ENCODE data around the gene MAN2A2. TPM values are rescaled to one million over a fixed set of nuclear protein-coding genes. Genes with fewer than 3 reads are reported as not detected.

MAN2A2 gene
- total and polyA plus RNA-seq, 2 of the 8 experiments (the other 6 are each of a cell fraction or from before 2014, with no cell fraction given): 23.1 to 29.7 TPM

GRCh38 chr15:90946941-90947576 is 44.0 kb downstream of the MAN2A2 start:
- no peak overlapping the region for H2BK120ac ChIP-seq (replicated peaks; ENCODE audit: low read depth, low read length)
- H3K18ac ChIP-seq (ENCODE audit: extremely low read depth, low read length): no peak overlapping the region
- no peak overlapping the region for H3K4me2 ChIP-seq (ENCODE audit: insufficient read depth in 1 of 2, low read depth in 2 of 2, low read length in 2 of 2)
- H3K56ac ChIP-seq (replicated peaks; ENCODE audit: insufficient read length, low read depth, low read length): no peak overlapping the region
- no peaks in the 10 kb centered on the region for H3K9me3 ChIP-seq (ENCODE audit: insufficient read depth in 2 of 2, low read depth in 1 of 2, low read length in 1 of 2)
- H4K5ac ChIP-seq (ENCODE audit: insufficient read length, low read depth, low read length): no peak overlapping the region
- FAIRE-seq (no peak), DNase-seq (ENCODE audit: low read depth in 1 of 2, low spot score in 2 of 2) (no peak)
- no peak overlapping the region for H3K27ac ChIP-seq (ENCODE audit: low read depth, low read length)
- H3K79me2 ChIP-seq (ENCODE audit: control insufficient read depth in 1 of 2, insufficient read depth in 2 of 2, low read length in 2 of 2): no peaks in the 10 kb centered on the region
- no peak overlapping the region for H3K4me3 ChIP-seq (ENCODE audit: extremely low read depth in 1 of 4, insufficient read depth in 2 of 4, low read depth in 3 of 4, low read length in 4 of 4)
- no peak overlapping the region for H2AK5ac ChIP-seq (ENCODE audit: low read depth, low read length)
- H3K4me1 ChIP-seq (replicated peaks in 1 of 4; ENCODE audit: control insufficient read depth in 3 of 4, insufficient read depth in 4 of 4, low read length in 3 of 4): no peaks in the 10 kb centered on the region
- no peak overlapping the region; the same call in 1 of the 2 replicates for H2BK5ac ChIP-seq (ENCODE audit: low read depth, low read length)
- no peak overlapping the region for H3K23ac ChIP-seq (ENCODE audit: insufficient read length)
- H3K27me3 ChIP-seq (replicated peaks in 1 of 4; ENCODE audit: control insufficient read depth in 3 of 4, extremely low read depth in 1 of 4, insufficient read depth in 3 of 4, low read length in 3 of 4): no peaks in the 10 kb centered on the region
- H2AFZ ChIP-seq (ENCODE audit: low read length): no peak overlapping the region
- no peak overlapping the region for H3K9ac ChIP-seq (replicated peaks in 1 of 4; ENCODE audit: extremely low read depth in 1 of 4, low read depth in 3 of 4, low read length in 3 of 4)
- WGBS, 2 experiments (ENCODE audit: extremely low coverage in 1 of 2, insufficient coverage in 1 of 2, insufficient read length in 1 of 2, insufficient replicate concordance in 2 of 2, low coverage in 1 of 2, low lambda C conversion rate in 2 of 2, missing lambda C conversion rate in 1 of 2): 82% methylated on average over 8 of the region's 8 CpGs; no CpG with 5 or more reads in 1 of the 2 experiments
- H3K4ac ChIP-seq (replicated peaks; ENCODE audit: insufficient read length, low read depth, low read length): no peak overlapping the region
- no peaks in the 10 kb centered on the region; the same call in 1 of the 2 replicates for H3K79me1 ChIP-seq (ENCODE audit: low read depth, low read length)
- H3K14ac ChIP-seq (ENCODE audit: insufficient read length): no peak overlapping the region
- peaks cover 17 to 75% (median 44%) of the 10 kb centered on the region in 4 experiments for H3K36me3 ChIP-seq (ENCODE audit: control insufficient read depth in 2 of 4, insufficient read depth in 4 of 4, low read length in 3 of 4)
- no peak overlapping the region for H2BK20ac ChIP-seq (ENCODE audit: low read length)
- H3K23me2 ChIP-seq (ENCODE audit: low read depth, low read length): no peaks in the 10 kb centered on the region
- POLR2A ChIA-PET (ENCODE audit: partially characterized antibody): interaction anchor here (0.8 kb wide), 1 partner anchor 15 kb away, joined by 3 read pairs; no protein-coding TSS in a partner anchor
- H4K91ac ChIP-seq (replicated peaks; ENCODE audit: insufficient read length, low read length): no peak overlapping the region
- H4K8ac ChIP-seq (ENCODE audit: extremely low read depth, insufficient read depth, low read length): no peak overlapping the region
- no peak overlapping the region for H2BK12ac ChIP-seq (ENCODE audit: low read depth, low read length)
- H4K20me1 ChIP-seq (replicated peaks in 1 of 2; ENCODE audit: control insufficient read depth in 1 of 2, insufficient read depth in 2 of 2, low read length in 2 of 2): peaks cover 2 to 4% of the 10 kb centered on the region in 2 experiments
- CTCF ChIA-PET (ENCODE audit: partially characterized antibody): interaction anchor here (0.9 to 20.7 kb wide), 4 partner anchors 8 to 145 kb away, joined by 3 to 306 read pairs (median 154); partner anchors contain the start of genes HDDC3, RCCD1 and UNC45A
- H2BK15ac ChIP-seq (ENCODE audit: low read length): no peak overlapping the region
- TF ChIP-seq GABPA (IDR thresholded peaks at IDR 0.05; ENCODE audit: borderline replicate concordance, insufficient read depth, low read length) (no peak), RAD21 (IDR thresholded peaks at IDR 0.05 in 1 of 2, conservative IDR thresholded peaks at IDR 0.05 in 1 of 2; ENCODE audit: low read depth in 2 of 2, low read length in 2 of 2) (no peak), TAF7 (optimal IDR thresholded peaks at IDR 0.05; ENCODE audit: borderline replicate concordance, low read depth, low read length) (no peak), SP2 (IDR thresholded peaks at IDR 0.05; ENCODE audit: low read length) (no peak), NRF1 (IDR thresholded peaks at IDR 0.05; ENCODE audit: low read depth, low read length) (no peak), USF2 (IDR thresholded peaks at IDR 0.05; ENCODE audit: low read length) (no peak), CBX8 (IDR thresholded peaks at IDR 0.05; ENCODE audit: borderline replicate concordance, low read depth, low read length) (no peak), POLR2A (IDR thresholded peaks at IDR 0.05; ENCODE audit: control extremely low read depth in 1 of 2, low read depth in 2 of 2, low read length in 2 of 2) (no peak), CEBPB (IDR thresholded peaks at IDR 0.05; ENCODE audit: low read depth, low read length) (no peak), CBX5 (IDR thresholded peaks at IDR 0.05; ENCODE audit: low read depth, low read length) (no peak)
- TF ChIP-seq, protein P1, sequence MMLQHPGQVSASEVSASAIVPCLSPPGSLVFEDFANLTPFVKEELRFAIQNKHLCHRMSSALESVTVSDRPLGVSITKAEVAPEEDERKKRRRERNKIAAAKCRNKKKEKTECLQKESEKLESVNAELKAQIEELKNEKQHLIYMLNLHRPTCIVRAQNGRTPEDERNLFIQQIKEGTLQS (IDR thresholded peaks at IDR 0.05; ENCODE audit: insufficient read depth, low read depth, low read length): no peak
